GM12864 (cell line): ENCODE results near the gene TSR3.

Experiments used
- DNase-seq: peaks from one replicate; pipeline ENCODE4 v3.0.0-alpha.2; 2011; ENCODE audit warnings: low read depth
- H3K4me3 ChIP-seq: 2 replicates; pipeline ENCODE4 v1.5.1; 2011; ENCODE audit warnings: mild to moderate bottlenecking, low read depth, low read length, control low read depth
- CTCF ChIP-seq: IDR thresholded peaks from 2 replicates; pipeline ENCODE4 v1.5.1; 2011; ENCODE audit warnings: low read depth, mild to moderate bottlenecking, moderate library complexity, low read length, control low read depth, inconsistent platforms; ENCODE audit errors: missing control alignments

Gene TSR3

GRCh38 chr16:1394367-1394951 is 42.8 kb upstream of the TSR3 start:
- no peak for TF ChIP-seq CTCF
- no peak for DNase-seq
- H3K4me3 ChIP-seq = no peak overlapping the region

- DNase-seq = no peak
- H3K4me3 ChIP-seq = no peak overlapping the region
- no peak for TF ChIP-seq CTCF
Observed at GRCh38 chr16:1393613-1394176, 42.0 kb upstream of the TSR3 start.

- no peak overlapping the region for H3K4me3 ChIP-seq
- no peak for DNase-seq
- TF ChIP-seq CTCF = no peak
Observed at GRCh38 chr16:1392826-1393225, 41.1 kb upstream of the TSR3 start.

- no peak for DNase-seq
- H3K4me3 ChIP-seq = no peak overlapping the region
- TF ChIP-seq CTCF = no peak
Observed at GRCh38 chr16:1390239-1390779, 38.6 kb upstream of the TSR3 start.

GRCh38 chr16:1389762-1390161 is 38.1 kb upstream of the TSR3 start:
- DNase-seq = no peak
- H3K4me3 ChIP-seq = no peak overlapping the region
- no peak for TF ChIP-seq CTCF

GRCh38 chr16:1387331-1387730 is 35.7 kb upstream of the TSR3 start:
- DNase-seq = no peak
- no peak for TF ChIP-seq CTCF
- H3K4me3 ChIP-seq = no peak overlapping the region

- DNase-seq = no peak
- TF ChIP-seq CTCF = no peak
- H3K4me3 ChIP-seq = no peak overlapping the region
Observed at GRCh38 chr16:1385232-1385631, 33.6 kb upstream of the TSR3 start.
